Cardiac fibroblast (primary cell): ENCODE data around the gene CYFIP1.

Source experiments
- DNase-seq, 2 donors: peaks; one replicate each; pipeline versions ENCODE4 v3.0.0 to v3.0.0-alpha.2; 2010; ENCODE audit warnings: low read depth in 2 of 2
- H3K4me3 ChIP-seq, 2 donors: replicated peaks in 1 of 2; 1 replicate in 1 of 2; 2 replicates in 1 of 2; pipeline ENCODE4 v1.5.1; 2011; ENCODE audit warnings: low read depth in 2 of 2, low read length in 2 of 2, mild to moderate bottlenecking in 2 of 2, moderate library complexity in 1 of 2
- CTCF ChIP-seq: IDR thresholded peaks from one replicate; pipeline ENCODE4 v1.5.1; 2011; ENCODE audit warnings: low read depth, mild to moderate bottlenecking, low read length, inconsistent platforms

The CYFIP1 gene

GRCh38 chr15:22839046-22839695 is 141.0 kb downstream of the CYFIP1 start:
- TF ChIP-seq CTCF = no peak
- peak; percentile 21 to 25 for DNase-seq
- H3K4me3 ChIP-seq = peak overlapping the region; percentile 76 to 87

- TF ChIP-seq CTCF = no peak
- DNase-seq = peak; percentile 99
- peak within 1 kb of the TSS; percentile 76 to 87 for H3K4me3 ChIP-seq
These were observed 141.7 kb downstream of the CYFIP1 start, which contains the start of gene NIPA2 for GRCh38 chr15:22838292-22839042. NIPA2 (plus strand) TSS chr15:22838666; CDS start chr15:22851732, 13,066 bp downstream.

- TF ChIP-seq CTCF = no peak
- no peak overlapping the region for H3K4me3 ChIP-seq
- DNase-seq = peak; percentile 13 to 32
These were observed 148.7 kb downstream of the CYFIP1 start for GRCh38 chr15:22831473-22831872.

DNA sequence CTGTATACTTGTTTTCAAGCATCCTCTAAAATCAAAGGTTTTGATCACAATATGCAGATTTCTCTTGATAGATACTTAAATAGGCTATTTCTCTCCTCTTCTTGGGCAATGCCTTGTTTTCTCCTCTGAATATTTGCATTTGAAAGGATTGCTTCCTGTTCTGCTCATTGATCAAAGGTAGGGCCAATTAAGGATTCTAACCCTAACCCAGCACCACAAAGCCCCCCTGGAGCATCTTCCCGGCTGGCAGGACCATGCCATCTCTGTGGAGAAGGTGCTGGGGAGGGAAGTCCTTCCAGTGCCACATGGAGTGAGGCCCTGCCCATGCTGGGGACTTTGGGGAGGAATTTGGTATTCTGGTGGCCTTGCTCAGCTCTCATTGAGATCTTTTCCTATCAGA is 153.0 kb downstream of the CYFIP1 start:
- no peak for TF ChIP-seq CTCF
- no peak for DNase-seq
- H3K4me3 ChIP-seq = no peak overlapping the region

DNA sequence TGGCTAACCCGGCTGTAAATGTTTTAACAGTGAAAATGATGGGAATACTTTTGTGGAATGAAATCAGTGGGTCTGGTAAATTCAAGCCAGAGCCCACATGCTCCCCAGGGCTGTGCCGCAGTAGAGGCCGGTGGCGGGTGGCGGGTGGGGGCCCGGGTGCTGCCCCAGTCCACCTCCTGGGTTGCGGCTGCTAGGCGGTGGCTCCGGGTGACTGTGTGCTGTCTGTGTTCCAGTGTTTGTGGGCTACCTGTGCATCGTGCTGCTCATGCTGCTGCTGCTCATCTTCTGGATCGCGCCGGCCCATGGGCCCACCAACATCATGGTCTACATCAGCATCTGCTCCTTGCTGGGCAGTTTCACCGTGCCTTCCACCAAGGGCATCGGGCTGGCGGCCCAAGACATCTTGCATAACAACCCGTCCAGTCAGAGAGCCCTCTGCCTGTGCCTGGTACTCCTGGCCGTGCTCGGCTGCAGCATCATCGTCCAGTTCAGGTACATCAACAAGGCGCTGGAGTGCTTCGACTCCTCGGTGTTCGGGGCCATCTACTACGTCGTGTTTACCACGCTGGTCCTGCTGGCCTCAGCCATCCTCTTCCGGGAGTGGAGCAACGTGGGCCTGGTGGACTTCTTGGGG is 156.6 kb downstream of the CYFIP1 start:
- no peak overlapping the region for H3K4me3 ChIP-seq
- TF ChIP-seq CTCF = no peak
- no peak for DNase-seq

GRCh38 chr15:22819651-22820050 is 160.5 kb downstream of the CYFIP1 start:
- no peak overlapping the region for H3K4me3 ChIP-seq
- no peak for TF ChIP-seq CTCF
- no peak for DNase-seq
